Measurements from ENCODE around the gene SRPRA.

The SRPRA gene

DNA sequence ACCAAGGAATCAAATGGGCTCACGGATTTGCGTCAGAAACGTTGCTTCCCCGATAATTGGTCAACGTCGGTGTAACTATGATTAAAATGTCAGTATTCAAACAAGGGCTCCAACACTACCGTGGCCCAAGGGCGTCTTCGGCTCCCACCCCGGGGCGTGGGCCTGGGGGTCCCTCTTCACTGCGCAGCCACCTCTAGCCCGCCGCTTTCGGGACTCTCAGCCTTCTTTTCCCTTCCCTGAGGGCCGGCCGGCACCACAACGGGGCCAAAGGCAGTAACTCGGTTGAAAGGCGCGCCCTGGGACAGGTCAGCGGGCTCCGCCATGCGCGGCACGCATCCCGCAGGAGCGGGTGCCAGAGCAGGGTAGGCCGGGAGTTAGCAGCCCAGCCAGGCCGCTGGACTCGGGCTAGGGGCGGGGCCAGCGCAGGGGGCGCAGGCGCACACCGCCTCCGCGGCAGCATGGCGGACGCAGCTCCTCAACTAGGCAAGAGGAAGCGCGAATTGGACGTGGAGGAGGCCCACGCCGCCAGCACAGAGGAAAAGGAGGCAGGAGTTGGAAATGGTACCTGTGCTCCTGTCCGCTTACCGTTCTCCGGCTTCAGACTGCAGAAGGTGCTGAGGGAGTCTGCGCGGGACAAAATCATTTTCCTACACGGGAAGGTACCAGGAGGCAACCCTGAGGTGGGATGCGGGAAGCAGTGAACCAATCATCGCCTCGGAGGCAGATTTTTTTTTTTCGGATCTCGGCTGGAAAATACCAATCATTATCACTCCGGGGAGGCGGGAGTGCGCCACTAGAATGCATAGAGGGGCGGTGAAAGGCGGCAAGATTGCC lies 35.1 kb upstream of the SRPRA start, which contains the start of gene DCPS:
DCPS (plus strand) TSS at position 438 of the 834 bp plus-strand sequence; CDS start at position 459, 21 bp downstream.
- Mint-ChIP-seq H3K36me3 (ENCODE audit: low read depth) (peaks cover 29% of the 10 kb centered on the region), H3K27ac (peak within 1 kb of the TSS; percentile 99), H3K4me1 (ENCODE audit: low read depth) (peaks cover 46% of the 10 kb centered on the region), H3K4me3 (peak within 1 kb of the TSS; percentile 97), H3K27me3 (no peaks in the 10 kb centered on the region), H3K9me3 (no peaks in the 10 kb centered on the region)

GRCh38 chr11:126297004-126297403 lies 28.3 kb upstream of the SRPRA start:
- no peaks in the 10 kb centered on the region for H3K9me3 Mint-ChIP-seq
- H3K4me3 Mint-ChIP-seq, result no peak overlapping the region
- no peaks in the 10 kb centered on the region for H3K27me3 Mint-ChIP-seq
- peaks cover 22% of the 10 kb centered on the region for H3K4me1 Mint-ChIP-seq (ENCODE audit: low read depth)
- H3K36me3 Mint-ChIP-seq (ENCODE audit: low read depth), result peaks cover 38% of the 10 kb centered on the region
- no peak overlapping the region for H3K27ac Mint-ChIP-seq

- peaks cover 21% of the 10 kb centered on the region for H3K4me1 Mint-ChIP-seq (ENCODE audit: low read depth)
- H3K27me3 Mint-ChIP-seq, result no peaks in the 10 kb centered on the region
- H3K4me3 Mint-ChIP-seq, result no peak overlapping the region
- peaks cover 41% of the 10 kb centered on the region for H3K36me3 Mint-ChIP-seq (ENCODE audit: low read depth)
- peak overlapping the region; percentile 75 for H3K27ac Mint-ChIP-seq
- H3K9me3 Mint-ChIP-seq, result no peaks in the 10 kb centered on the region
Measured at GRCh38 chr11:126293726-126294125, 25.0 kb upstream of the SRPRA start.

- H3K27ac Mint-ChIP-seq, result no peak overlapping the region
- H3K27me3 Mint-ChIP-seq, result no peaks in the 10 kb centered on the region
- H3K9me3 Mint-ChIP-seq, result no peaks in the 10 kb centered on the region
- H3K36me3 Mint-ChIP-seq (ENCODE audit: low read depth), result peaks cover 33% of the 10 kb centered on the region
- H3K4me3 Mint-ChIP-seq, result no peak overlapping the region
- peaks cover 36% of the 10 kb centered on the region for H3K4me1 Mint-ChIP-seq (ENCODE audit: low read depth)
Measured at GRCh38 chr11:126290887-126291286, 22.2 kb upstream of the SRPRA start.

DNA sequence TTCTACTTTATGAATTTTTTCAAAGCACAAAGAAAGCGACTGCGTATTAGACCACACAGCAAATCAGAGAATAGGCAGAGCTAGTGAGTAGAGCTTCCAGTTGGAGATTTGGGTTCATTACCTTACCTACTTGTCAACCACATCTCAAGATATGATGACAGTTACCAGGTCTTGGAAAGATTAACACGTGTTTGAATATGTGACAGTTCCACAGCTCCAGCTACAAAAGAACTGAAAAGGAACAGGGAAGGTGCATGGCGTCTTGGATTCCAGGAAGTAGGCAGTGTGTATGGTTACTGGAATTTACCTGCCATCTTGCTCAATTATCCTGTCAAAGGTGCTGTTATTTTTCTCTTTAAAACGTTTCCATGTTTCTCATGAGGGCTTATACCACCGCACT lies 19.5 kb upstream of the SRPRA start:
- Mint-ChIP-seq H3K4me3 (no peak overlapping the region), H3K27ac (peak overlapping the region; percentile 38), H3K4me1 (ENCODE audit: low read depth) (peaks cover 50% of the 10 kb centered on the region), H3K9me3 (no peaks in the 10 kb centered on the region), H3K27me3 (no peaks in the 10 kb centered on the region), H3K36me3 (ENCODE audit: low read depth) (peaks cover 17% of the 10 kb centered on the region)

GRCh38 chr11:126284829-126285228 lies 16.1 kb upstream of the SRPRA start:
- H3K9me3 Mint-ChIP-seq, result no peaks in the 10 kb centered on the region
- no peaks in the 10 kb centered on the region for H3K27me3 Mint-ChIP-seq
- peaks cover 66% of the 10 kb centered on the region for H3K4me1 Mint-ChIP-seq (ENCODE audit: low read depth)
- peaks cover 4% of the 10 kb centered on the region for H3K36me3 Mint-ChIP-seq (ENCODE audit: low read depth)
- H3K4me3 Mint-ChIP-seq, result peak overlapping the region; percentile 73
- peak overlapping the region; percentile 83 for H3K27ac Mint-ChIP-seq

- Mint-ChIP-seq H3K36me3 (ENCODE audit: low read depth) (peaks cover 5% of the 10 kb centered on the region), H3K4me1 (ENCODE audit: low read depth) (peaks cover 56% of the 10 kb centered on the region), H3K4me3 (peak within 1 kb of the TSS; percentile 89), H3K27me3 (no peaks in the 10 kb centered on the region), H3K9me3 (no peaks in the 10 kb centered on the region), H3K27ac (peak within 1 kb of the TSS; percentile 89)
Measured at GRCh38 chr11:126282736-126283591, 14.3 kb upstream of the SRPRA start, which contains the start of gene TIRAP. Gene TIRAP, plus strand, starts transcription at chr11:126283093. Its CDS starts 7,802 bp downstream, at chr11:126290895.

DNA sequence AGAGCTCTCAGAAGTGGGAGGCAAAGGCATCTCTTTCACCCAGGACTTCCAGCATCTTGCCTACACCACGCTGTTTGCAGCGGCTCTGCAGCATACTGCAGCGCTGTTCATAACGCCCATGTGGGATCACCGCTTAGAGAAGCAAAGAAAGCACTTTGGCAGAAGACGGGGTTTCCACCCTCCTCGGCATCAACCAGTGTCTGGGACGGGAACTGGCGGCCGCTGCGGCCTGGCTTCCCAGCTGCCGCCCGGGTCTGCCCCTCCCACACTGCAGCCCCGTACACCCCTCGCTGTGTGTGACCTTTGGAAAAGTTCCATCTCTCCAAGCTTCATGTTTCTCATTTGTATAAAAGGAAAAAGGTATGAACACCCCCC lies 13.7 kb upstream of the SRPRA start:
- H3K27ac Mint-ChIP-seq, result peak overlapping the region; percentile 87
- H3K36me3 Mint-ChIP-seq (ENCODE audit: low read depth), result peaks cover 11% of the 10 kb centered on the region
- H3K4me1 Mint-ChIP-seq (ENCODE audit: low read depth), result peaks cover 55% of the 10 kb centered on the region
- H3K27me3 Mint-ChIP-seq, result no peaks in the 10 kb centered on the region
- peak overlapping the region; percentile 87 for H3K4me3 Mint-ChIP-seq
- no peaks in the 10 kb centered on the region for H3K9me3 Mint-ChIP-seq

DNA sequence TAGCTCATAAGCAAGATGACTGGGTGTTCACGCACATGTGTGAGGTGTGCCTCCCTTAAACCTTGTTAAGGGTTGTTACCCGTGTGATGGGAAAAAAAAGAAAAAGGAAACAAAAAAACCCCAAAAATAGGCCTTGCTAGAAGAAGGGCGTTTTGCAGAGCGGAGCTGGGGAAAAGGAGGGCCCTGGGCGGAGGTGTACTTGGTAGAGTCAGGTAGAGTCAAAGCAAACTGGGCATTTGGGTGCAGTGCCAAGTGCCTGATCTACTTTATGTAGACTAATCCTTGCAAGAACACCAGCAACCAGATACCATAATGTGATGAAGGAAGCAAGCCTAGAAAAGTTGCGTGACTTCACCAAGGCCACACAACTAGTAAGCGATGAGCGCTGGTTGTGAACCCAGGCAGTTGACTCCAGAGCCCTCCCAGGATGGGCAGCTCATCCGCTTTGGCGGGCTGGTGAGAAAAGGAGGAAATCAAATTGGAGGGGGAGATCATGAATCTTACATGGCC lies 13.0 kb upstream of the SRPRA start:
- Mint-ChIP-seq H3K36me3 (ENCODE audit: low read depth) (peaks cover 13% of the 10 kb centered on the region), H3K9me3 (no peaks in the 10 kb centered on the region), H3K4me3 (peak overlapping the region; percentile 87), H3K27ac (peak overlapping the region; percentile 87), H3K4me1 (ENCODE audit: low read depth) (peaks cover 52% of the 10 kb centered on the region), H3K27me3 (no peaks in the 10 kb centered on the region)

DNA sequence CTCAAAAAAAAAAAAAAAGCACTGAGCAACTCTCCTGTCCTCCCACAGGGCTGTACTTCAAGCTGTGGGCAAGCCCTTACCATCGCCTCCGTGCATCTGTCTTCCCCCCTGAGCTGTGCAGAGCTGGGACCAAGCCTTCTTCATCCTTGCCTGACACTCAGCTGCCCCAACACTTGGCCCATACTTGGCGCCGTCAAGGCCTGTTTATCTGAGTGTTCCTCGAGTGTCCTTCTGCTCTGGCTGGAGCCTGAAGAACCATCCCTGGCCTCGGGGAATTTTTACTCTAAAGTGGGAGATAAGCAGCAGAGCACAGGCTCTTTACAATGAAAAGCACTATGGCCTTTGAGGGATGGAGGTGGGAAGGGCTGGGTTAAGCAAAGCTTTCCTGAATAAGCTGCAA lies 12.6 kb upstream of the SRPRA start:
- H3K27ac Mint-ChIP-seq, result no peak overlapping the region
- no peaks in the 10 kb centered on the region for H3K27me3 Mint-ChIP-seq
- H3K9me3 Mint-ChIP-seq, result no peaks in the 10 kb centered on the region
- H3K4me3 Mint-ChIP-seq, result peak overlapping the region; percentile 87
- peaks cover 14% of the 10 kb centered on the region for H3K36me3 Mint-ChIP-seq (ENCODE audit: low read depth)
- H3K4me1 Mint-ChIP-seq (ENCODE audit: low read depth), result peaks cover 48% of the 10 kb centered on the region

DNA sequence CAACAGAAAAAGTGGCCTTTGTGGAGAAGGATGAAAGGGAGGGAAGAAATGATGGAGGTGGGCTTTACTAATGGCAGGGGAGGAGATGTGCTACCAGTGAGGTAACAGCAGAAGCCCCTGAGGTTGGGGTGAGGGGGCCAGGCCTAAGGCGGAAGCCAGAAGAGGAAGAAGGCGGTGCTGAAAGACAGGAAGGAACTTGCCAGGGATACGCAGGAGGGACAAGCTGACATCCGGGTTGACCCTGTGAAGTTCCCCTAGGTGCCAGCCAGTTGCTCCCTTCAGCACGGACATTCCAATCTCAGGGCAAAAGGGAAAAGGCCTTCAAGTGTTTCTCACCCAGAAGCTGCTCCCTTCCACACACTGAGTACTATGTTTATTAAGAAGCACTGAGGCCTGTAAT lies 11.9 kb upstream of the SRPRA start:
- Mint-ChIP-seq H3K9me3 (no peaks in the 10 kb centered on the region), H3K36me3 (ENCODE audit: low read depth) (peaks cover 20% of the 10 kb centered on the region), H3K4me1 (ENCODE audit: low read depth) (peaks cover 48% of the 10 kb centered on the region), H3K27me3 (no peaks in the 10 kb centered on the region), H3K27ac (peak overlapping the region; percentile 21), H3K4me3 (no peak overlapping the region)

DNA sequence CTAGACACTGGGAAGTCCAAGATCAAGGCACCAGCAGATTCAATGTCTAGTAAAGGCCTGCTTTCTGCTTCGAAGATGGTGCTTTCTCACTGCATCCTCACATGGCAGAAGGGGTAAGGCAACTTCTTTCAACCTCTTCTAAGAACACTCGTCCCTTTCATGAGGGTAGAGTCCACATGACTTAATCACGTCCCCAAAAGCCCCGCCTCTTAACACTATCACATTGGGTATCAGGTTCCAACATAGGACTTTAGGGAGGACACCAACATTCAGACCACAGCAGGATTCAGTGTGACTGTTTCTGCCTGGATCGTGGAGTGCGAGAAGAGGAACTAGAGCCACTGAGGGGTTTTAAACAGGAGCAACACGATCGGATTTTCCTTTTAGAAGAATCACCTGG lies 10.5 kb upstream of the SRPRA start:
- H3K27ac Mint-ChIP-seq, result no peak overlapping the region
- no peaks in the 10 kb centered on the region for H3K9me3 Mint-ChIP-seq
- H3K4me3 Mint-ChIP-seq, result no peak overlapping the region
- H3K4me1 Mint-ChIP-seq (ENCODE audit: low read depth), result peaks cover 35% of the 10 kb centered on the region
- no peaks in the 10 kb centered on the region for H3K27me3 Mint-ChIP-seq
- peaks cover 34% of the 10 kb centered on the region for H3K36me3 Mint-ChIP-seq (ENCODE audit: low read depth)

DNA sequence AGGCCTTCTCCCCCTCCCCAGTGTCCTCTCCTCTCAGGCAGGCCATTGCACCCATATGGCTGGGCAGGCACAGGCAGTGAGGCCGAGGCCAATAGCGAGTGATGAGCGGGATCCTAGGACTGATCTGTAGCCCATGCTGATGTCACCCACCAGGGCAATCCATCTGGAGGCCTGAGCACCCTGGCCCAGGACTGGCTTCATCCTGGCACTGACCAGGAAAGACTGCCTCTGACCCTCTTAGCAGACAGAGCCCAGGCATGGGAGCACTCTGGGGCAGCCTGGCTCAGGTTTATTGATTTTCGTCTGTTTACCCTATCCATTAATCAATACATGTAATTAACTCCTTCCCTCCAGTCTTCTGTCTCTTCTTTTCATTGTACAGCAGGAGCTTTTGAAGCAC lies 9.1 kb upstream of the SRPRA start:
- no peak overlapping the region for H3K27ac Mint-ChIP-seq
- H3K27me3 Mint-ChIP-seq, result no peaks in the 10 kb centered on the region
- H3K36me3 Mint-ChIP-seq (ENCODE audit: low read depth), result peaks cover 47% of the 10 kb centered on the region
- peaks cover 25% of the 10 kb centered on the region for H3K4me1 Mint-ChIP-seq (ENCODE audit: low read depth)
- H3K4me3 Mint-ChIP-seq, result no peak overlapping the region
- H3K9me3 Mint-ChIP-seq, result no peaks in the 10 kb centered on the region

- peaks cover 51% of the 10 kb centered on the region for H3K36me3 Mint-ChIP-seq (ENCODE audit: low read depth)
Measured at GRCh38 chr11:126277322-126277721, 8.6 kb upstream of the SRPRA start.

GRCh38 chr11:126268361-126268707 lies 361 bp downstream of the SRPRA start:
- Mint-ChIP-seq H3K27me3 (no peaks in the 10 kb centered on the region), H3K4me3 (peak overlapping the region; percentile 94), H3K4me1 (ENCODE audit: low read depth) (peaks cover 39% of the 10 kb centered on the region), H3K27ac (peak overlapping the region; percentile 97), H3K9me3 (no peaks in the 10 kb centered on the region), H3K36me3 (ENCODE audit: low read depth) (peaks cover 65% of the 10 kb centered on the region)

More at GRCh38 chr11:126277322-126277721, 8.6 kb upstream of the SRPRA start:
- H3K27ac Mint-ChIP-seq, result no peak overlapping the region
- no peaks in the 10 kb centered on the region for H3K27me3 Mint-ChIP-seq
- no peaks in the 10 kb centered on the region for H3K9me3 Mint-ChIP-seq
- H3K4me1 Mint-ChIP-seq (ENCODE audit: low read depth), result peaks cover 25% of the 10 kb centered on the region
- H3K4me3 Mint-ChIP-seq, result no peak overlapping the region
